HEK293 (cell line): ENCODE data around the gene NAALADL2.

Experiments used
- MYNN ChIP-seq: fragments of 450-650 bp; formaldehyde crosslinking; IDR thresholded peaks from 2 replicates; pipeline ENCODE4 v1.5.1; 2016; ENCODE audit warnings: missing biosample characterization, missing genetic modification characterization, borderline replicate concordance
- OVOL3 ChIP-seq: fragments of 450-650 bp; formaldehyde crosslinking; IDR thresholded peaks from 2 replicates; pipeline ENCODE4 v1.5.1; 2016; ENCODE audit warnings: missing biosample characterization, missing genetic modification characterization
- YY1 ChIP-seq: fragments of 450-650 bp; formaldehyde crosslinking; IDR thresholded peaks from 2 replicates; pipeline ENCODE4 v1.5.1; 2018; ENCODE audit warnings: missing biosample characterization, missing genetic modification characterization
- ZNF24 ChIP-seq: fragments of 450-650 bp; formaldehyde crosslinking; IDR thresholded peaks from 2 replicates; pipeline ENCODE4 v1.5.1; 2016; ENCODE audit warnings: missing biosample characterization, missing genetic modification characterization
- ZNF768 ChIP-seq: fragments of 450-650 bp; formaldehyde crosslinking; IDR thresholded peaks from 2 replicates; pipeline ENCODE4 v1.5.1; 2018; ENCODE audit warnings: missing biosample characterization, mild to moderate bottlenecking, missing genetic modification characterization
- TF ChIP-seq, protein P1 (sequence below): fragments of 450-650 bp; formaldehyde crosslinking; IDR thresholded peaks from 2 replicates; pipeline ENCODE4 v1.5.1; 2016; ENCODE audit warnings: missing biosample characterization, missing genetic modification characterization
- TF ChIP-seq, protein P2 (sequence below): fragments of 450-650 bp; formaldehyde crosslinking; IDR thresholded peaks from 2 replicates; pipeline ENCODE4 v1.5.1; 2016; ENCODE audit warnings: missing biosample characterization, missing genetic modification characterization

DNA sequence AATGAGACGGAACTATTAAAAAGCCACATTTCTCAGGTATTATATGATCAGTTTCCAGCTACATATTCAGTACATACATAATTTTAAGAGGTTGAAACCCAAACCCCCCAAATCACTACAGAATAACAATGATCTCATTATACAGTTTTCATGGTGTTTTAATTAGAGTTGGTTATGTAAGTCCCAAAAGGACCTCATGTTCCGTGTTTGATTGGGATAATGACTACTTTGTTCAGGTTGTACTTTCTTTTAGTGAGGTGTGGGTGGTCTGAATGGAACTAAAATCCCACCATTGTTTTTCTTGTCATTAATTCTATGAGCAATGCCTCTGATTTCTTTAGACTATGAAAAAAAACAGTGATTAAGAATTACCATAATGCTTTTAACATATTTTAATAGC, 905.6 kb downstream of the NAALADL2 start:
- TF ChIP-seq, protein P1, sequence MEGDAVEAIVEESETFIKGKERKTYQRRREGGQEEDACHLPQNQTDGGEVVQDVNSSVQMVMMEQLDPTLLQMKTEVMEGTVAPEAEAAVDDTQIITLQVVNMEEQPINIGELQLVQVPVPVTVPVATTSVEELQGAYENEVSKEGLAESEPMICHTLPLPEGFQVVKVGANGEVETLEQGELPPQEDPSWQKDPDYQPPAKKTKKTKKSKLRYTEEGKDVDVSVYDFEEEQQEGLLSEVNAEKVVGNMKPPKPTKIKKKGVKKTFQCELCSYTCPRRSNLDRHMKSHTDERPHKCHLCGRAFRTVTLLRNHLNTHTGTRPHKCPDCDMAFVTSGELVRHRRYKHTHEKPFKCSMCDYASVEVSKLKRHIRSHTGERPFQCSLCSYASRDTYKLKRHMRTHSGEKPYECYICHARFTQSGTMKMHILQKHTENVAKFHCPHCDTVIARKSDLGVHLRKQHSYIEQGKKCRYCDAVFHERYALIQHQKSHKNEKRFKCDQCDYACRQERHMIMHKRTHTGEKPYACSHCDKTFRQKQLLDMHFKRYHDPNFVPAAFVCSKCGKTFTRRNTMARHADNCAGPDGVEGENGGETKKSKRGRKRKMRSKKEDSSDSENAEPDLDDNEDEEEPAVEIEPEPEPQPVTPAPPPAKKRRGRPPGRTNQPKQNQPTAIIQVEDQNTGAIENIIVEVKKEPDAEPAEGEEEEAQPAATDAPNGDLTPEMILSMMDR (tag by site-specific recombination) = no peak
- TF ChIP-seq ZNF768 (no peak), ZNF24 (tag by site-specific recombination) (no peak), YY1 (tag by site-specific recombination) (no peak), OVOL3 (tag by site-specific recombination) (no peak), MYNN (tag by site-specific recombination) (no peak)
- TF ChIP-seq, protein P2, sequence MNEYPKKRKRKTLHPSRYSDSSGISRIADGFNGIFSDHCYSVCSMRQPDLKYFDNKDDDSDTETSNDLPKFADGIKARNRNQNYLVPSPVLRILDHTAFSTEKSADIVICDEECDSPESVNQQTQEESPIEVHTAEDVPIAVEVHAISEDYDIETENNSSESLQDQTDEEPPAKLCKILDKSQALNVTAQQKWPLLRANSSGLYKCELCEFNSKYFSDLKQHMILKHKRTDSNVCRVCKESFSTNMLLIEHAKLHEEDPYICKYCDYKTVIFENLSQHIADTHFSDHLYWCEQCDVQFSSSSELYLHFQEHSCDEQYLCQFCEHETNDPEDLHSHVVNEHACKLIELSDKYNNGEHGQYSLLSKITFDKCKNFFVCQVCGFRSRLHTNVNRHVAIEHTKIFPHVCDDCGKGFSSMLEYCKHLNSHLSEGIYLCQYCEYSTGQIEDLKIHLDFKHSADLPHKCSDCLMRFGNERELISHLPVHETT (tag by site-specific recombination) = no peak
